Hematopoietic multipotent progenitor cell (in vitro differentiated cells): ENCODE data around the gene SEC16A. TPM values are rescaled to one million over a fixed set of nuclear protein-coding genes. Genes with fewer than 3 reads are reported as not detected.

Experiments
- DNase-seq, 3 donors: peaks; one replicate each; pipeline ENCODE4 v3.0.0-alpha.2; 2011 to 2015; ENCODE audit warnings: low read depth in 2 of 3, low spot score in 2 of 3
- total RNA-seq: library from RNA; depleted of rRNA; stranded (reverse); fragments of >200 nt; gene quantifications from one replicate; pipeline ENCODE4 v1.2.3, GENCODE V29; 2012

The SEC16A gene
- total RNA-seq, 1 donor = 39.9 TPM

DNA sequence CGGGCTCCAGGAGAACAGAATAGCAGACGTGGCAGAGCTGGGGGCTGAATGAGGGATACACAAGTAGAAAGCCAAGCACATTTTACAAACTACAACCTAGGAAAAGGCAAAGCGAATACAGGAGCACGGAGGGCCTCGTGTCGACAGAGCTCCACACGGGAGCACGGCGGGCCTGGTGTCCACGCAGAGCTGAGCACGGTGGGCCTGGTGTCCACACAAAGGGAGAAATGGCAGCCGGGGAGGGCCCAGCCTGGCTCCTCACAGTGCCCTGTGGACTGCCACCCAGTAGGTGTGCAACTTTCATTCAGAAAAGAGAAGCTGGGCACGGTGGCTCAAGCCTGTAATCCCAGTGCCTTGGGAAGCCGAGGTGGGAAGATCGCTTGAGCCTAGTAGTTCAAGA lies 39.8 kb downstream of the SEC16A start:
- DNase-seq = no peak

DNA sequence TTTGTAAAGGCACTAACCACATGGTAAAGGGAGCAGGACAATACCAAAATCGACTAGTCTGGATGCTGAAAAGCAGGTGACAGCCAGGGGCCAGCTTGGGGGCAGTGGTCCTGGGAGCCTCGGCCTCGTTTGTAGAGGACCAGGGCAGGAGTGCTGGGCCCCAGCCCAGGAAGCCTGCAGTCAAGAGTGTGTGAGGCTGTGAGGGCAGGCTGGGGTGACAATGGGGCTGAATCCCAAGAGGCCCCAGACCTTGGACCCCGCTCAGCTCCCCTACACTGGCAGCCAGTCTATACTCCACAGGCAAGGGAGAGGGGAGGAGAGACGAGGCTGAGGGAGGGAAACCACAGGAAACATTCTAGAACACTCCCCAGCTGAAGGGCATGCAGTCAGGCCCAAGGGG lies 40.6 kb downstream of the SEC16A start:
- DNase-seq = no peak

DNA sequence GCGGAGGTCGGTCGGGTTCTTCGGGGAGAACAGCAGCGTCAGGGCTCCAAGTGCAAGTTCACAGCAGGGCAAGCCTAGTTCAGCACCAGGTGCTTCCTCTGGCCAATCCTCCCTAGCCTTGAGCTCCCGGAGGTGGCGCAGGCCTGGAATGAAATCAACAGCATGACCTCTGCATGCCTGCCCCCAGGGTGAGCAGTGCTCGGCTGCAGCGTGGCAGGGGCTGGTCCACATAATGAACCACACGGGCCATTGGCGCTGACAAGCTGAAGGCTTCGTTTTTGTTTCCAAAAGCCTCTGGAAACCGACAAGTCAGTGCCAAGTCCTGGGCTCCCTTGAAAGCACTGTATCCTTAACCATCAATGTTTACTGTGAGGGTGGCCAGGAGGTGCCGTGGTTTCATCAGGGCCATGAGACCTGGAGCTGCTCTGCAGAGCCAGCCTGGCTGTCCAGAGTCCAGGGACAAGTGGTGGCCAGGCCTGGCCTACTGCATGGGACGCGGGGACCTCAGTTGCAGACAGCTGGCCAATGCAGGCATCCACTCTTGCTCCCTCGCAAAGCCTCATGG lies 41.1 kb downstream of the SEC16A start:
- DNase-seq = no peak

DNA sequence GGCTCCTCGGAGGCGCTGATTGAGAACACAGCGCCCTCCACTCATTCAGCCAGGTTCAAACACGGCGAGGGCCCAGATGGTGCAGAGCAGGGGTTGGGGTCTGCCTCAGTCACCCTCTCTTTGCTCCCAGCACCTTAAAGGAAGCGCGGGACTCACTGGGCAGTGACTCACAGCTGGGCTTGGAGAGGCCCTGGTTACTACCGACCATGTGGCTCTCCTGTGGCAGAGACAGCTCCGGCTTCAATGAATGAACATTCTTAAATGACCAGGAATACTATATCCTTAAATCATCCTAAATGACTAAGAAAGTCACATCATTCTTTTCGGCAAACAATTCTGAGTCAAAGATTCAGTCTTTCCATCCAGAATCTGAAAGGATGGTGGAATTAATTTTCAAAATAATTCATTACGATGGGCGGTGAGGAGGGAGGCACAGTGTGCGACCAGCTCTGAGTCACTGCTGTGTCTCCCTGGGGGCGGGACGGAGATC lies 41.6 kb downstream of the SEC16A start:
- DNase-seq = no peak

DNA sequence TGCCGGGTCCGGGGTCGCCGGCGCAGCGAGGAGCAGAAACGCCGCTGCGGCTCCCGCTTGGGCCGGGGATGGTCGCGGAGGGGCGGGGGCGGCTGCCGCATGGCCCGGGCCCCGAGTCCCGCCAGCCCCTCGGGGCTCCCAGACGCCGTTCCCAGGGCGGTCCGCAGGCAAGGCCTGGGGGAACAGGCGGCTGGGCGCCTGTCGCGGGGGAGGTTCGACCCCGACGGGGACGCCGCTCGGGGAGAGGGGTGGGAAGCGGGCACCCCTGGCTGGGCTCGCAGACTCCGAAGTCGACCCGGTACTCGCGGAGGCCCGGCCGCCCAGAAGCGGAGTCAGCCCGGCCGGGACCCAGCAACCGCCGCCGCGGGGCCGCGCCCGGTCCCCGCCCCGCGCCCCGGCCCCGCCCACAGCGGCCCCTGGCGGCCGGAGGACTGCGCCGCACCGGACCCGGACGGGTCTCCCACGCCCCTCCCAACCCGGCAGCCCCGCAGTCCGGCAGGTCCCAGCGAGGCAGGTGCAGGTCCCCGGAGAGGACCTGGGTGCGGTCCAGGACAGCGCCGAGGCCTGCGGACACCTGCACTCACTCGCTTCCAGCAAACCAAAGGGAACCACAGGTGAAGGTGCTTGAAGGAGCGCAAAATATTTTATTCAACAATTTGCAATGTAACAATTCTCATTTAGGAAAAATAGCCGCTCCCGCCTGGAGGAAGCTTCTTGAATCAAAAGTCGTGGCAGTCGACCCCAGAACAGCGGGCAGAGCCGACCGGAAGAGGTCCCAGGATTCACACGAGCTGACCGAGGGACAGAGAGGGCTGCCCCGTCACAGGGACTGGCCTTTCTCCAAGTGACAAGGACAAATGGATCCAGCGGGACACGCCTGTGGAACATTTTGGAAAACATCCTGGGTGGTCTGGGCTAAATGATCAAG lies 43.1 kb downstream of the SEC16A start, which contains the start of gene INPP5E:
Gene INPP5E, minus strand, starts transcription at position 365 of the 928 bp plus-strand sequence. CDS start 426 bp downstream, outside the sequence.
- peak; percentile 72 to 75 (median 72) for DNase-seq

DNA sequence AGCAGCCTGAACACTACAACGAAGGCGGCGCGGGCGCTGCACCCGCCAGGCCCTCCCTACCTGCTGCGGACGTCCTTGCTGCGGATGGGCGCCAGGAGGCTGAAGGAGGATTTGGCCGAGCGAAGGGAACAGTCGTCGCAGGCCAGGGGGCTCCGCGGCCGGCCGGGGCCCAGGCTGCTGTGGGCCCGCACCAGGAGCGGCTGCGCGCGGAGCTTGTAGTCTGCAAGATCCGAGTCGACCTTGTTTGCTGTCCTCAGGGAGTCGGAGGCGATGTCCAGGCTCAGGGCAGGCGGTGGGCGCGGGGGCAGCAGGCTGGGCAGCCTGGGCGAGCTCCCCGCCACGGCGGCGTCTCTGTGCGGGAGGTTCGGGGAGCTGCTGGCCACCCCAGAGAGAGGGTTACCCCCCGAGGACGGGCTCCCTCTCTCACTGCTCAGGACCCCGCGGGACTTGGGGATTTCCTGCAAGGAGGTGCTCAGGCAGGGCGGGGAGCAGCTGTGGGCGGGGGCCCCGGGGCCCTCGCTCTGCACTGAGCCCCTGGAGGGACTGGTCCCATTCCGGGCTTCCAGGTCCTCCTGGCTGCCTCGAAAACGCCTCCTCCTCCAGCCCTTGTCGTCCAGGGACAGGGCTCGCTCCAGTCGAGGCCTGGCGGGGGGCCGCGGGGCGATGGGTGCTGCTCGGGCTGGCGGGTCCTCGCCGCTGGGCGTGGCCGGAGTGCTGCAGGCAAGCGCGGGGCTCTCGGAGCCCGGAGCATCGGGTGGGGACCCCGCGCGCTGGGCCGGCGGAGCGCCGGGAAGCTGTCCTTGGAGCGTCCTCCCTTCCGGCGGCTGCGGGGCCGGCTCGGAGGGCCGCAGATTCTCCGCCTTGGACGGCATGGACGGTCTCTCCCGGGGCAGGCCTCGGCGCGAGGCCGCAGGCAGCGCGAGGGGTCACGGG lies 44.0 kb downstream of the SEC16A start:
- DNase-seq = peak; percentile 23 to 36 (median 25)

DNA sequence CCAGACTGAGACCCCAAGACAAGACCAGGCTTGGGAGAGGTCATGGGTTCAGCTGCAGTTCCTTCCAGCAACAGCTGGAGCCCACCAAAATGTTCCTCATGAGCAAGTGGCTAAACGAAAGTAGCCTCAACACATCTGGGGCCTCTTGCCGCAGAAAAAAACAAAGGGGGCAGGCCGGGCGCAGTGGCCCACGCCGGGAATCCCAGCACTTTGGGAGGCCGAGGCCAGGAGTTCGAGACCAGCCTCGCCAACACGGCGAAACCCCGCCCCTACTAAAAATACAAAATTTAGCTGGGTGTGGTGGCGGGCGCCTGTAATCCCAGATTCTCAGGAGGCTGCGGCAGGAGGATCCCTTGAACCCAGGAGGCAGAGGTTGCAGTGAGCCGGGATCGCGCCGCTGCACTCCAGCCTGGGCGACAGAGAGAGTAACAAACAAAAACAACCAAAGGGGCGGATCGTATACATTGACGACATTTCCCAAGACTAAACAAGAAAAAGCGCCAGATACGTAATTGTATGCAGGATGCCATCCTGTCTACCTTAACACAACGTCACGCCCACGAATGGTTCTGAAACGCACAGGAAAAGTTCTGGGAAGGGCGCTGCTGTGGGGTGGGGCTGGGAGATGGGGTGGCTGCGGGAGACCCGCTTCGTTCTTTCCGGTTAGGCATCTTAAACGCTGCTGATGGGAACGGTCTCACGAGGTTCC lies 44.8 kb downstream of the SEC16A start:
- DNase-seq = no peak

DNA sequence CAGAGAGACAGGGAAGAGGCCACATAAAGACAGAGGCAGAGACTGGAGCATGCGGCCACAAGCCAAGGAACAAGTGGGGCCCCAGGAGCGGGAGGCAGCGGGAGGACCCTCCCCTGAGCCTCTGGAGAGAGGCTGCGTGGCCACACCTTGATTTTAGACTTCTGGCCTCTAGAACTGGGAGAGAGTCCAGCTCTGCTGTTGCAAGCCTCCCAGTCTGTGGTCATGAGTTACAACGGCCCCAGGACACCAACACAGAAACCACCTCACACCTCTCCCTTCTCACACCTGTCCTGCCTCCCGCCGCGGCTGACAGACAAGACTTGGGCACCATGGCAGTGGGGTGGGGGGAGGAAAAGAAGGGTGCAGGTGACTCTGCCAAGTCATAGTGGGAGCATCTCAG lies 45.4 kb downstream of the SEC16A start:
- no peak for DNase-seq

DNA sequence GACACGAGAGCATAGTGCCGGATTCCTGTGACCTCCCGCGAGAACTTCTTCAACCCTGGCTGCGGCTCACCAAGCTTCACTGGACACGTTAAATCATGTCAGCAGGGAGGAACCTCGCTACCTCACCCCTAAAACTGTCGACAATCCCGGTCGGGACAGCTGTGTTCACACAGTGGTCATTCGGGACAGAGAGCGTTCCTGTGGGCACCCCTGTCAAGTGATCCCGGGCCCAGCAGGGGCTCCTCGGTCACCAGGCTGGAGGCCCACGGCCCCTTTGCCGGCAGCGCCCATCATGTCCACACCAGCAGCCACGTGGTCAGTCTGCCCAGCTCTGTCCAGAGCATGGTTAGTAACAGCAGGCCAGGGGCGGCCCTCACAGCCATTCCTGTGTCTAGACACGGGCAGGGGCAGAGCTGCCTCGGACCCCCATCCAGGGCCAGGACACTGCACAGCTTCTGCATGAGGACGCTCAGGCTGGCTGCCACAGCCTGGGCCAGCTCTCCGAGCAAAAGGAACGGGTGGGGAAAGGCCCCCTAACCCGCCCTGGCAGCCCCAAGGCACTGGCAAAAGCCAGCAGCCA lies 46.7 kb downstream of the SEC16A start:
- DNase-seq = no peak

DNA sequence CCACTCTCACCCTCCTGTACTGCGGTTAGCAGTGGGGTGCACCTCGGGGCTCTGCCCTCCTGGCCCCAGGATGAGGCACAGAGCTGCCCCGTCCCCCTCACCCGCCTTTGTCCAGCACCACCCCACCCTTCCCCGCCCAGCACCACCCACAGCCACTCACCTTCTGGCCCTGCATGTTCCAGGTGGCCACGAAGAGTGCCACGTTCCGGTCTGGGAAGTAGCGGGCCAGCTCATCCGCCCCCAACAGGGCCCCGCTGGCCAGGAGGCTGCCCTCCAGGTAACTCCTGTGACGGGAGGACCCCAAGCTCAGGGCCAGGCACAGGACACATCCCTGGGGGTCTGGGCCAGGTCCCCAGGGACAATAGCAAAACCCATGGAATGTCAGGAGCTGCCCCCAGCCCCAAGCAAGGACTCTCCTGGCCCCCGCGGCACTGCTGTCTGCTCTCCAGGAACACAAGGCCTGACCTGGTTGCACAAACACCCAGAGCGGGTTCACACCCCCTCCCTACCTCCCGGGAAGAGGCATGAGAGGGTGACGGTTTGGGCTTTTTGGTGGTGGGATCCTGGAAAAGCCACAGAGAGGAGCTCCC lies 48.2 kb downstream of the SEC16A start:
- no peak for DNase-seq

DNA sequence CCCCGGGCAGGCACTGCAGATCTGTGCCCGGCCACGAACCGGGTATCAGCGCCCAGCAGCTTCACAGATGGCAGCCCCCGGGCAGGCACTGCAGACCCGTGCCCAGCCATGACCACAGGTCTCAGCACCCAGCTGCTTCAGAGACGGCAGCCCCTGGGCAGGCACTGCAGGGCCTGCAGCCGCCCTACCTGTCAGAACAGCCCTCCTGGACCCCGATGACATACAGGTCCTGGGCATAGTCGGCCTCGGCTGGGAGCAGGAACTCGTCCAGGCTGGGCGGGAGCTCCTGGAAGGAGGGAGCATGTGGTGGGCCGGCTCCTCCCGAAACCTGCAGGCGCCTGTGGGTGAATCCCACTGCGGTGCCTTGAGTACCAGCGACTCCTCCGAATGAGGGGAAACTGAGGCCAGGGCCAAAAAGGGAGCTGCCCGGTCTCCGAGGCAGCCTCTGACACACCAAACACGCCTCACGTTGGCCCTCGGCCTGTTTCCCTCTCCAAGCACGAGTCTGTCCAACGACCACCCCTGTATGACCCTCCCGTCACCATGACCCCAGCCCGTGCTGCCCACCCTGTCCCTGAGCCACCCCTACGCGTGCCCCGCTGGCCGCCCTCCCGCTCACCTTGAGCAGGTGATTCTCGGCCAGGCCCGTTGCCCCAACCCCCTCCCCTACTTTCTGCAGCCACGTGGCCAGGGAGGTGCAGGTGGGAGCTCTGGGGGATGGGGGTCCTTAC lies 48.8 kb downstream of the SEC16A start:
- no peak for DNase-seq

DNA sequence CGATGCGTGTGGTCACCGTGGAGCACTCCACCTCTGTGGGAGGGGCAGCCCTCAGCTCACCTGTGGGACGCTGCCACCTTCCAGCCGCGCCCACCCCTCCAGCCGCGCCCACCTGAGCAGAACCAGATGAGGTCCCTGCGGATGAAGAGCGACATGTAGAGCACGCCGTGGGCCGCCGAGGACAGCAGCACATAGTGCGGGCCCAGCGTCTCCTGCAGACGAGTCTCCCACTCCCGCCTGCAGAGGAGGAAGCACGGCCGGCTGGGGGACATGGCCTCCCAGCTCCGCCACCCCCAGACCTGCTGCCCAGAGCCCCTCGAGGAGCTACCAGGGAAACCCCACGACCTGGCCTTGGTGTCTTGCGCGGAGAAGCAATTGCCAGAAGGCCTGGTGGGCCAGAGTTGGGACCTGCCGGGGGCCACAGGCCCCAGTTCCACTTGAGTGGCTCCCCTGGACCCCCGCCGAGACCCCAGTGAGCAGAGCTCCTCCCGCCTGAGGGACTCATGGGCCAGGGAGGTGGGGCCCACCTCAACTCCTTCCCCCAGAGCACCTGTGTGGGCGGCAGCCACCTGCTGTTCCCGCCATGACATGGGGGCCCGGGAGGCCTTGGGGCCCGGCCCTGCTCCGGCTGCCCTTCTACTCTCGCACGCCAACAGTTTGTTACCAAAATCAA lies 49.7 kb downstream of the SEC16A start:
- DNase-seq = no peak

DNA sequence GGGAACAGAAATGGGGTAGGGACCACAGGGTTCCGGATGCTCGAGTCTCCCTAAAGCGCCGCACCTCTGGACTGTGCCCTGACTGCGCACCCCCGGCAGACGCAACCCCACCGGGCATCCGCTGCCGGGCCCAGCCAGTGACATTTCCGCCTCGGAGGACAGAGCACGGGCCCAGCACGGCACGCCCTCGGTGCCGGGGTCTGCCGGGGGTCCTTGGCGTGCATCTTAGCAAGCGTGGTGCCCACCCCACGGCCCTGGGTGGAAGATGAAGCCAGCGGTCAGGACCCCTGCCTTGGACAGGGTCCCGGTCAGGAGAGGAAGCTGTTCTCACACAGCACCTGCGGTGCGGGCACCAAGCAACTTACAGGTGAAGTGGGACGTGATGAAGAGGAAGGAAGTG lies 50.2 kb downstream of the SEC16A start:
- DNase-seq = no peak

DNA sequence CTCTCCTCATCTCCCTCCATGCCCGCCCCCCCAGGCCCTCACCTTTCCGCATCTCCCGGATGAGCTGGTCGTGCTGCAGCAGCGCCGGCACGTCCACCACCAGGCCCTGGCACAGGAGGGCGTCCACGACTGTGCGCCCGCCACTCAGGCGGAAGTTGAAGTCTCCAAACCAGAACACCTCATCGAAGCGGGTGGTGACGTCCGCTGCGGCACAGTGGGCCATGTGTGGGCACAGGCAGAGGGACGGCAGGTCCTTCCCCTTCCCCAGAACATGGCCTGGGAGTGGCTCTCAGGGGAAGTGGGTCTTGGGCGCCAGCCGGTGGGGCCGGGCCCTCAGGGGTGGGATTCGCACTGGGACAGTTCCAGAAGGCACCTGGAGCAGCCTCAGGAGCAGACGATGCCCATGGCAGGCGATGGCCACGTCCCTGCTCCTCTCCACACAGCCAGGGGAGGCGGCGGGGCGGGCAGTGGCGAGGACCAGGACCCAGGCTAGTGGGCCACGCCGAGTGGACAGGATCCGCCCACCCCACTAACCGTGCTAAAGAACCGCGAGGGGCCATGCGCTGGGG lies 51.0 kb downstream of the SEC16A start:
- no peak for DNase-seq

DNA sequence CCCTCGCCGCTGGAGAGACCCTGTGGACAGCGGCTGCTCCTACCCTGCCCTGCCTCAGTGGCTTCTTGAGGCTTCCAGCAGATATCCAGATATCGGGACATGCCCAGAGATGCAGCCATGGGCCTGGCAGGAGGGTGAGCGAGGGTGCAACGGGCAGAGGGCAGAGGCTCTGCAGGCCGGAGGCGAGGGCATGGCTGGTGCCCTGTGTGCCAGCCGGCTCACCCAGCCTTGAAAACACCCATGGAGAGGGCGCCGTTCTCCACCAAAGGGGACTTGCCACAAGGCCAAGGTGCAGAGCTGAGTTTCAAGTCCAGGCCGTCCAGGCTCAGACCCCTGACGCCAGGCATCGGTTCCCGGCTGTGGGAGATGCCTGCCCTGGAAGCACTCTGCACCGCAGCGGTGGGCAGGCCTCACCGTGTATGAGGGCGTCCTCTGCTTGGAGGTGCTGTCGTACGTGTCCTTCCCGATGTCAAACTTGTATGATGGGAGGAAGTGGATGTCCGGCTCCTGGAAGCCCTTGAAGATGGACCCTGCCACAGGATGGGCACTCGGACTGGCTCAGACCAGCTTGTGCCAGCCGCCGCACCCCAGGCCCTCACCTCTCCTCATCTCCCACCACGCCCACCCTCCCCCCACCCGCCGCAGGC lies 52.1 kb downstream of the SEC16A start:
- DNase-seq = no peak

DNA sequence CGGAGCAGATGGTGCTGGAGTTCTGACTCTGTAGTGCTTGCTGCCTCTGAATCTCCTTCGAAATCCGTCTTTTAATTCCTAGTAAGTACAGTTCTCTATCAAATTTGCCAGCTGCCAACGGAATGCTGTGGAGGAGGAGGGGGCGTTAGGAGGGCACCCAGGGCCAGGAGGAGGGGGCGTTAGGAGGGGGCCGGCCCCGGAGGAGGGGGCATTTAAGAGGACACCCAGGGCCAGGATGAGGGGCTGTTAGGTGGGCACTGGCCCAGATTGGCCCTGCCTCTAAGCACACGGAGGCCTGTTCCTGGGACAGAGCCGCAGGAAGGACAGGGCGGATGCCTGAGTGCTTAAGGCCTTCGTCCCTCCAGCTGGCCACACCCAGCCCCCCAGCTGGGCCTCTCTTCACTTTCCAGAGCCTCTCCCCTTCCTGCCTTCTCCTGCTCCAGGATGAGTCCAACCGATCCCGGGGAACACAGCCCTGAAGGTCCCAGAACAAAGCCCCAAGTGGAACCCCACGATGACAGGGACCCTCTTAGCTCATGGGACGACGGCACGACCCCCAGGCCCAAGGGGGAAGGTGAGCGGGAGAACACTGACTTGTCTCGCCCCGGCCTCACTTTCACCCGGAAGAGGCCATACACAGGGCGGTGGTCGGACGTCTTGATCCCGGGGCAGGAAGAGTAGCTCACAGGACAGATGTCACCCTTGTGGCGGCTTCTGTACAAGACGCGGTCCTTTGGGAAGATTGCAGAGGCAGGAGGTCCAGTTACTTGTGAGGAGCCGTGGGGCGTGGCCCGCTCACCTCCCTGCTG lies 53.0 kb downstream of the SEC16A start:
- no peak for DNase-seq
